BLaER1 treated with 17β-estradiol and CSF1 and Interleukin-3, amounts not matched to agents 10 nM and 100 nM (cell line): ENCODE results near the gene GDE1.
"Not testable (repeated sequence)": the region's sequence is repeated elsewhere in the genome, so short reads cannot be mapped to it uniquely, and the experiment has no call there.

Source experiments
- H3K27ac ChIP-seq, 11 experiments: shearing (Covaris generic); formaldehyde crosslinking; 2 replicates each; pipeline ENCODE4 v1.8.1; 2022
- H3K27me3 ChIP-seq, 11 experiments: shearing (Covaris generic); formaldehyde crosslinking; 2 replicates each; pipeline ENCODE4 v1.8.1; 2022
- H3K36me3 ChIP-seq, 11 experiments: shearing (Covaris generic); formaldehyde crosslinking; 2 replicates each; pipeline ENCODE4 v1.8.1; 2022
- H3K4me1 ChIP-seq, 10 experiments: shearing (Covaris generic); formaldehyde crosslinking; 2 replicates each; pipeline ENCODE4 v1.8.1; 2022
- H3K4me2 ChIP-seq, 11 experiments: shearing (Covaris generic); formaldehyde crosslinking; 2 replicates each; pipeline ENCODE4 v1.8.1; 2022
- H3K4me3 ChIP-seq, 10 experiments: shearing (Covaris generic); formaldehyde crosslinking; 2 replicates each; pipeline ENCODE4 v1.8.1; 2022
- H3K9ac ChIP-seq, 11 experiments: shearing (Covaris generic); formaldehyde crosslinking; 2 replicates each; pipeline ENCODE4 v1.8.1; 2022
- H3K9me3 ChIP-seq, 11 experiments: shearing (Covaris generic); formaldehyde crosslinking; replicated peaks in 1 of 11; 2 replicates each; pipeline ENCODE4 v1.8.1; 2022
- H4K20me1 ChIP-seq, 11 experiments: shearing (Covaris generic); formaldehyde crosslinking; 2 replicates each; pipeline ENCODE4 v1.8.1; 2022
- Cebpa-rat ChIP-seq, 11 experiments: shearing (Covaris generic); IDR thresholded peaks; 2 replicates each; pipeline ENCODE4 v1.8.1; 2022

The GDE1 gene

GRCh38 chr16:19555186-19555937 is 33.5 kb upstream of the GDE1 start, which contains the start of gene VPS35L:
Gene VPS35L, plus strand, starts transcription at chr16:19555703. Its CDS starts 27 bp downstream, at chr16:19555730.
- H3K4me3 ChIP-seq = peak within 1 kb of the TSS; percentile 59 to 77 (median 68)
- no peak for TF ChIP-seq Cebpa-rat (IDR thresholded peaks at IDR 0.05)
- peaks cover 0 to 4% (median 0%) of the 10 kb centered on the region in 11 experiments; a peak in 2 of 22 replicates for H4K20me1 ChIP-seq
- peaks cover 0 to 4% (median 0%) of the 10 kb centered on the region in 11 experiments; a peak in 1 of 22 replicates for H3K27me3 ChIP-seq
- peak within 1 kb of the TSS; percentile 78 to 95 (median 85) for H3K27ac ChIP-seq
- peak within 1 kb of the TSS; percentile 68 to 90 (median 84) for H3K4me2 ChIP-seq
- H3K9ac ChIP-seq = peak within 1 kb of the TSS; percentile 77 to 95 (median 85)
- H3K36me3 ChIP-seq = peaks cover 14 to 40% (median 25%) of the 10 kb centered on the region in 11 experiments; a peak in 21 of 22 replicates
- 0 out of 22 replicates have a peak, but pooled peaks cover 0 to 10% (median 0%) of the 10 kb centered on the region in 11 experiments for H3K9me3 ChIP-seq
- H3K4me1 ChIP-seq = peaks cover 7 to 26% (median 10%) of the 10 kb centered on the region in 10 experiments; a peak in 18 of 20 replicates

GRCh38 chr16:19549673-19550072 is 27.8 kb upstream of the GDE1 start:
- Histone ChIP-seq H3K4me1 (peaks cover 2 to 6% (median 5%) of the 10 kb centered on the region in 10 experiments; a peak in 17 of 20 replicates), H3K4me3 (no peak overlapping the region), H3K27ac (no peak overlapping the region), H3K27me3 (no peaks in the 10 kb centered on the region), H3K4me2 (no peak overlapping the region), H3K36me3 (peaks cover 48 to 96% (median 77%) of the 10 kb centered on the region in 11 experiments), H4K20me1 (no peaks in the 10 kb centered on the region), H3K9ac (no peak overlapping the region), H3K9me3 (0 out of 22 replicates have a peak, but pooled peaks cover 0 to 10% (median 0%) of the 10 kb centered on the region in 11 experiments)
- TF ChIP-seq Cebpa-rat (IDR thresholded peaks at IDR 0.05) = no peak

- Histone ChIP-seq H3K27me3 (no peaks in the 10 kb centered on the region), H3K36me3 (peaks cover 63 to 100% (median 92%) of the 10 kb centered on the region in 11 experiments), H3K9ac (no peak overlapping the region), H3K27ac (no peak overlapping the region), H3K9me3 (peaks cover 0 to 10% (median 6%) of the 10 kb centered on the region in 11 experiments; a peak in 14 of 22 replicates), H3K4me3 (no peak overlapping the region), H3K4me1 (no peaks in the 10 kb centered on the region), H4K20me1 (no peaks in the 10 kb centered on the region), H3K4me2 (no peak overlapping the region)
- TF ChIP-seq Cebpa-rat (IDR thresholded peaks at IDR 0.05) = no peak
Measured at GRCh38 chr16:19548144-19548543, 26.2 kb upstream of the GDE1 start.

GRCh38 chr16:19543278-19543996 is 21.5 kb upstream of the GDE1 start:
- H3K4me1 ChIP-seq, H3K27ac ChIP-seq, H3K9ac ChIP-seq, H3K4me3 ChIP-seq, H4K20me1 ChIP-seq, H3K27me3 ChIP-seq, H3K4me2 ChIP-seq: not testable (repeated sequence)
- H3K9me3 ChIP-seq = peaks cover 0 to 19% (median 9%) of the 10 kb centered on the region in 11 experiments; a peak in 14 of 22 replicates
- peaks cover 80 to 100% (median 97%) of the 10 kb centered on the region in 11 experiments for H3K36me3 ChIP-seq

GRCh38 chr16:19542138-19542821 is 20.4 kb upstream of the GDE1 start:
- no peak overlapping the region for H3K27ac ChIP-seq
- no peak overlapping the region for H3K4me3 ChIP-seq
- no peaks in the 10 kb centered on the region for H4K20me1 ChIP-seq
- H3K4me1 ChIP-seq = no peaks in the 10 kb centered on the region
- TF ChIP-seq Cebpa-rat (IDR thresholded peaks at IDR 0.05) = no peak
- H3K9me3 ChIP-seq = peaks cover 0 to 19% (median 9%) of the 10 kb centered on the region in 11 experiments; a peak in 14 of 22 replicates
- H3K36me3 ChIP-seq = peaks cover 81 to 100% (median 97%) of the 10 kb centered on the region in 11 experiments
- no peak overlapping the region for H3K9ac ChIP-seq
- no peak overlapping the region for H3K4me2 ChIP-seq
- no peaks in the 10 kb centered on the region for H3K27me3 ChIP-seq

- H3K27ac ChIP-seq = no peak overlapping the region
- no peak for TF ChIP-seq Cebpa-rat (IDR thresholded peaks at IDR 0.05)
- H3K9me3 ChIP-seq = peaks cover 0 to 19% (median 9%) of the 10 kb centered on the region in 11 experiments; a peak in 14 of 22 replicates
- H3K4me2 ChIP-seq = no peak overlapping the region
- H3K9ac ChIP-seq = no peak overlapping the region
- peaks cover 86 to 100% (median 97%) of the 10 kb centered on the region in 11 experiments for H3K36me3 ChIP-seq
- H3K4me1 ChIP-seq = no peaks in the 10 kb centered on the region
- no peaks in the 10 kb centered on the region for H3K27me3 ChIP-seq
- no peaks in the 10 kb centered on the region for H4K20me1 ChIP-seq
- H3K4me3 ChIP-seq = no peak overlapping the region
Measured at GRCh38 chr16:19540241-19540970, 18.5 kb upstream of the GDE1 start.

- H3K4me1 ChIP-seq = no peaks in the 10 kb centered on the region
- no peaks in the 10 kb centered on the region for H4K20me1 ChIP-seq
Measured at GRCh38 chr16:19532601-19533000, 10.7 kb upstream of the GDE1 start.

GRCh38 chr16:19528666-19529065 is 6.8 kb upstream of the GDE1 start:
- TF ChIP-seq Cebpa-rat (IDR thresholded peaks at IDR 0.05) = peak in 1 of 11 experiments; percentile 36; a peak in 1 of 22 replicates
- no peak overlapping the region for H3K9ac ChIP-seq

More at GRCh38 chr16:19532601-19533000, 10.7 kb upstream of the GDE1 start:
- H3K36me3 ChIP-seq = peaks cover 70 to 100% (median 92%) of the 10 kb centered on the region in 11 experiments
- H3K4me3 ChIP-seq = no peak overlapping the region
- no peak overlapping the region for H3K9ac ChIP-seq
- no peaks in the 10 kb centered on the region for H3K27me3 ChIP-seq
- H3K9me3 ChIP-seq = no peaks in the 10 kb centered on the region
- no peak overlapping the region for H3K4me2 ChIP-seq
- no peak overlapping the region for H3K27ac ChIP-seq
- no peak for TF ChIP-seq Cebpa-rat (IDR thresholded peaks at IDR 0.05)

More at GRCh38 chr16:19528666-19529065, 6.8 kb upstream of the GDE1 start:
- Histone ChIP-seq H3K4me1 (peaks cover 12 to 19% (median 14%) of the 10 kb centered on the region in 10 experiments), H3K27me3 (no peaks in the 10 kb centered on the region), H3K9me3 (no peaks in the 10 kb centered on the region), H3K4me3 (no peak overlapping the region), H3K36me3 (peaks cover 35 to 62% (median 55%) of the 10 kb centered on the region in 11 experiments), H4K20me1 (no peaks in the 10 kb centered on the region), H3K4me2 (no peak overlapping the region), H3K27ac (no peak overlapping the region)
